ENCODE measurements around the gene SLC44A5. TPM values are rescaled to one million over a fixed set of nuclear protein-coding genes. Genes with fewer than 3 reads are reported as not detected.
A peak's percentile ranks its signal among the peaks of the same experiment; 100 is the strongest.

SLC44A5 gene
- total RNA-seq, 3 donors from 2014 or later = 1.6 to 4.6 (median 4.2) TPM

DNA sequence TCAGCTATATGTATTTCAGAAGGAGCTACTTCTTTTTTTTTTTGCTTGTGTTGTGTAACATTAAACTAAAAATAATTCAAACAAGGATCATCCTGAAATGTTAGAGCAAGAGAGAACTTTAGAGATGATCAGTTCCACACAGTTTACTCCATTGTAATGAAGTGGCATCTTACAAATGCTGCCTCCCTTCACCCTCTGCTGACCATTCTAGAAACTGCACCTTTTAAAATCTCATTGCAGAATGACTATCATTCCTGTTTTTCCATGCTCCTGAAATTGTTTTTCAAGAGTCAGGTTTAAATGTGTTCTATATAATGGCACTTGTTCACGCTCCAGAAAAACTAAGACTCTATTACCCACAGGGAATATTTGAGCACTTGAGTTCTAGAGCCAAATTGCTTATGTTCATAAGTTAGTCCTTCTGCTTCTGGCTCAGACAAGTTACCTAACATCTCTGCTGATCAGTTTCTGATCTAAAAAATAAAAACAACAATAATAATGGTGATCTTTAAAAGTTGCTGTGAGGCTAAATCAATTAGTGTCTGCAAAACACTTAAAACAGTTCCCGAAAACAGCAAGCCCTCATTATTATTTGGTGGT is 21.5 kb upstream of the SLC44A5 start:
- DNase-seq (peak in 1 of 3 donors; percentile 24), ATAC-seq (no peak)
- H3K4me3 ChIP-seq = no peak overlapping the region
- no peaks in the 10 kb centered on the region for H3K36me3 ChIP-seq (ENCODE audit: low read depth)
- TF ChIP-seq, protein P1, sequence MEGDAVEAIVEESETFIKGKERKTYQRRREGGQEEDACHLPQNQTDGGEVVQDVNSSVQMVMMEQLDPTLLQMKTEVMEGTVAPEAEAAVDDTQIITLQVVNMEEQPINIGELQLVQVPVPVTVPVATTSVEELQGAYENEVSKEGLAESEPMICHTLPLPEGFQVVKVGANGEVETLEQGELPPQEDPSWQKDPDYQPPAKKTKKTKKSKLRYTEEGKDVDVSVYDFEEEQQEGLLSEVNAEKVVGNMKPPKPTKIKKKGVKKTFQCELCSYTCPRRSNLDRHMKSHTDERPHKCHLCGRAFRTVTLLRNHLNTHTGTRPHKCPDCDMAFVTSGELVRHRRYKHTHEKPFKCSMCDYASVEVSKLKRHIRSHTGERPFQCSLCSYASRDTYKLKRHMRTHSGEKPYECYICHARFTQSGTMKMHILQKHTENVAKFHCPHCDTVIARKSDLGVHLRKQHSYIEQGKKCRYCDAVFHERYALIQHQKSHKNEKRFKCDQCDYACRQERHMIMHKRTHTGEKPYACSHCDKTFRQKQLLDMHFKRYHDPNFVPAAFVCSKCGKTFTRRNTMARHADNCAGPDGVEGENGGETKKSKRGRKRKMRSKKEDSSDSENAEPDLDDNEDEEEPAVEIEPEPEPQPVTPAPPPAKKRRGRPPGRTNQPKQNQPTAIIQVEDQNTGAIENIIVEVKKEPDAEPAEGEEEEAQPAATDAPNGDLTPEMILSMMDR (IDR thresholded peaks at IDR 0.05) = no peak
- no peaks in the 10 kb centered on the region for H3K4me1 ChIP-seq (ENCODE audit: low read depth)
- intact Hi-C loops (cut with DNase I, micrococcal nuclease) = loop anchor here in 1 of 2 donors (10.0 kb wide), 1 partner anchor 368 kb away; no protein-coding TSS in a partner anchor
- H3K9me3 ChIP-seq = no peaks in the 10 kb centered on the region

DNA sequence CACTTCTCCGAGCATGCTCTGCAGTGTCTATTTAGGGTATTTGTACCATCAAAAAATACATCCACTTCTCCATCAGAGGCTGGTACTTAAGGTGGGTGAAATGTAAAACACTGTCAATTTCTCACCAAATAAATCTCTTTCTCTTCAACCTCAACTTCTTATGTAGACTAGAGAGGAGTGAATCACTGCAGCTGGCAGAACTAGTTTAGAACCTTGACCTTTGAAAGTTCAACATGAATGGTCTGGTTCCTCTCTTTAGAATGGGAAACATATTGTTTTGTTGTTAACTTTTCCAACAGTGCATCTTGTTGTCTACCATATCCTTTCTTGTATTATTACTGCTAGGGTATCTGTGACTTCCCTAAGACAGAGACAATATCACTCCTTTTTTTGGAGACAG is 20.1 kb upstream of the SLC44A5 start:
- Histone ChIP-seq H3K36me3 (ENCODE audit: low read depth) (no peaks in the 10 kb centered on the region), H3K4me3 (no peak overlapping the region), H3K9me3 (no peaks in the 10 kb centered on the region), H3K4me1 (ENCODE audit: low read depth) (no peaks in the 10 kb centered on the region)
- no peak for ATAC-seq
- no peak for DNase-seq
- TF ChIP-seq, protein P1 (IDR thresholded peaks at IDR 0.05) = no peak
- intact Hi-C loops (cut with DNase I, micrococcal nuclease) = loop anchor here in 1 of 2 donors (10.0 kb wide), 1 partner anchor 366 kb away; no protein-coding TSS in a partner anchor

DNA sequence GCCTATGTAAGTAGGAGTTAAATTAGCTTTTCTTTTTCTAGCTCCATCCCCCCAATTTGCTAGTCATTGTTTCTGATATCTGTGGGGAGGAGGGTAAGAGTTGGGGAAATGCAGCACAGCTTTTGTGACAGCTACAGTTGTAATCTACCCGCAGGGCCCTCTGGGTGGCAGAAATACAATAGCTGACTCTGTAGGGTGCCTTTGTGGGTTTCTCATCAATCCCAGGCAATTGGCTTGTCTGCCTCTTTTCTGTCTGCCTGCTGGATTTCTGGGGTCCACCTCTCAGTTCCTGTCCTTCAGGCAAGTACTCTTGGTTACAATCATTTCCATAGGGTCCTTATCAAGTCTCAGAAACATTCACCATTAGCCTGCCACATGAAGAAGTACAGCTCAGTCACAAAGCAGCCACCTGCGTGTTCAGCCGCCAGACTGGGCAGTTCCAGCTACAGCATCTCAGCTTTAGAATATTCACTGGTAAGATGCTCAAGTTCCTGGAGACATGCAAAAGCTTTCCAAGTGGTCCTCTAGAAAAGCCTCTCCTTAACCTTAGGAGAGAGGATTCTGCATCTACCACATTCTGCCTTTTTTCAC is 19.2 kb upstream of the SLC44A5 start:
- Histone ChIP-seq H3K4me3 (no peak overlapping the region), H3K4me1 (ENCODE audit: low read depth) (no peaks in the 10 kb centered on the region), H3K36me3 (ENCODE audit: low read depth) (no peaks in the 10 kb centered on the region), H3K9me3 (no peaks in the 10 kb centered on the region)
- TF ChIP-seq, protein P1 (IDR thresholded peaks at IDR 0.05) = no peak
- intact Hi-C loops (cut with DNase I, micrococcal nuclease) = loop anchor here in 1 of 2 donors (10.0 kb wide), 1 partner anchor 365 kb away; no protein-coding TSS in a partner anchor
- DNase-seq (no peak), ATAC-seq (no peak)

DNA sequence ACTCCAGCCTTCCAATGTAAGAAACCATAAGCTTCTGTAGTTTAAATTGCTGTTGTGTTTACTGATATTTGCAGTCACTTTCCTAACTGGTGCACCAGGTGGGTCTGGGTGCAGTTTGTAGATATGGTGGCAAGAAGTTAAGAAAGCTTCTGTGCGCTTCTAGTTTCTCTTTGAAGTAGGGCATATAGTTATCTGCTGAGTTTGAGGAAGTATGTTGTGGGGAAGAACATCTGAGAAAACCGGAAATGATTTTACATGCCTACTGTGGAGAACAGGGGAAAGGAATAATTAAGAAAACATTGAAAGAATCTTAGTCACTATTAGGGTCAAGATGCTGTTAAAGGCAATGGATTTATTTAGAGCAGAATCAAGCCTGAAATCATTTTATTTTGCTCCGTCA is 14.9 kb upstream of the SLC44A5 start:
- H3K4me1 ChIP-seq (ENCODE audit: low read depth) = no peaks in the 10 kb centered on the region
- H3K4me3 ChIP-seq = no peak overlapping the region
- no peaks in the 10 kb centered on the region for H3K36me3 ChIP-seq (ENCODE audit: low read depth)
- H3K9me3 ChIP-seq = no peaks in the 10 kb centered on the region
- no peak for ATAC-seq
- TF ChIP-seq, protein P1 (IDR thresholded peaks at IDR 0.05) = no peak
- intact Hi-C loops (cut with DNase I, micrococcal nuclease) = no loop called here
- DNase-seq = no peak

DNA sequence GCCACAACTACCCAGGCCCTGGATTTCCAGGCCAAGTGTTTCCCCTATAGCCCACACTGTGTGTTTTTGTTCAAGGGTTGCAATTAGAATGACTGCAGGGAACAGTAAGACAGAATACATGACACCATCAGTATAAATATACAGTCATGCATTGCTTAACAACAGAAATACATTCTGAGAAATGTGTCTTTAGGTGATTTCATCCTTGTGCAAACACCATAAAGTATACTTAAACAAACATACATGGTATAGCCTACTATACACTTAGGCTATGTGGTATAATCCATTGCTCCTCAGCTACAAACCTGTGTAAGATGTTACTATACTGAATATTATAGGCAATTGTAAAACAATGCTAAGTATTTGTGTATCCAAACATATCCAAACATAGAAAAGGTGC is 7.5 kb upstream of the SLC44A5 start:
- Histone ChIP-seq H3K9me3 (no peaks in the 10 kb centered on the region), H3K4me3 (no peak overlapping the region), H3K36me3 (ENCODE audit: low read depth) (no peaks in the 10 kb centered on the region), H3K4me1 (ENCODE audit: low read depth) (peaks cover 7% of the 10 kb centered on the region)
- no peak for DNase-seq
- TF ChIP-seq, protein P1 (IDR thresholded peaks at IDR 0.05) = no peak
- intact Hi-C loops (cut with DNase I, micrococcal nuclease) = no loop called here
- peak; percentile 73 for ATAC-seq

Data from mucosa of descending colon (tissue), 3 donors.